ENCODE measurements around the gene CCDC78.

- TF ChIP-seq, protein P1, sequence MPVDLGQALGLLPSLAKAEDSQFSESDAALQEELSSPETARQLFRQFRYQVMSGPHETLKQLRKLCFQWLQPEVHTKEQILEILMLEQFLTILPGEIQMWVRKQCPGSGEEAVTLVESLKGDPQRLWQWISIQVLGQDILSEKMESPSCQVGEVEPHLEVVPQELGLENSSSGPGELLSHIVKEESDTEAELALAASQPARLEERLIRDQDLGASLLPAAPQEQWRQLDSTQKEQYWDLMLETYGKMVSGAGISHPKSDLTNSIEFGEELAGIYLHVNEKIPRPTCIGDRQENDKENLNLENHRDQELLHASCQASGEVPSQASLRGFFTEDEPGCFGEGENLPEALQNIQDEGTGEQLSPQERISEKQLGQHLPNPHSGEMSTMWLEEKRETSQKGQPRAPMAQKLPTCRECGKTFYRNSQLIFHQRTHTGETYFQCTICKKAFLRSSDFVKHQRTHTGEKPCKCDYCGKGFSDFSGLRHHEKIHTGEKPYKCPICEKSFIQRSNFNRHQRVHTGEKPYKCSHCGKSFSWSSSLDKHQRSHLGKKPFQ (CRISPR knock-in tag; IDR thresholded peaks at IDR 0.05; ENCODE audit: insufficient replicate concordance), result no peak
- no peak for TF ChIP-seq GPBP1L1 (CRISPR knock-in tag; IDR thresholded peaks at IDR 0.05)
- TF ChIP-seq EEA1 (CRISPR knock-in tag; IDR thresholded peaks at IDR 0.05; ENCODE audit: borderline replicate concordance), result no peak
Measured at GRCh38 chr16:766008-766819, 40.0 kb upstream of the CCDC78 start.
